H9 (cell line): ENCODE data around the gene PIP5K1C. TPM values are rescaled to one million over a fixed set of nuclear protein-coding genes. Genes with fewer than 3 reads are reported as not detected.

Source experiments
- DNase-seq: peaks from one replicate; pipeline ENCODE4 v3.0.0-alpha.2; 2017
- H2AFZ ChIP-seq: one replicate; pipeline ENCODE4 v1.6.1; 2013; ENCODE audit warnings: mild to moderate bottlenecking, low read length, control low read depth, moderate library complexity
- H2AK5ac ChIP-seq: 2 replicates; pipeline ENCODE4 v1.6.1; 2013; ENCODE audit warnings: low read length, control low read depth, mixed read lengths; ENCODE audit not compliant: insufficient read length
- H2BK120ac ChIP-seq: one replicate; pipeline ENCODE4 v1.6.1; 2013; ENCODE audit warnings: low read depth, mild to moderate bottlenecking, low read length, control low read depth, inconsistent platforms; ENCODE audit not compliant: poor library complexity, severe bottlenecking
- H2BK12ac ChIP-seq: 2 replicates; pipeline ENCODE4 v1.6.1; 2013; ENCODE audit warnings: low read length, control low read depth, mixed read lengths, low read depth; ENCODE audit not compliant: insufficient read length
- H2BK15ac ChIP-seq: 2 replicates; pipeline ENCODE4 v1.6.1; 2013; ENCODE audit warnings: low read depth, low read length, control low read depth
- H2BK20ac ChIP-seq: one replicate; pipeline ENCODE4 v1.6.1; 2013; ENCODE audit warnings: low read depth, mild to moderate bottlenecking, low read length, control low read depth, inconsistent platforms; ENCODE audit not compliant: poor library complexity, severe bottlenecking
- H2BK5ac ChIP-seq: 2 replicates; pipeline ENCODE4 v1.6.1; 2013; ENCODE audit warnings: low read length, control low read depth, mixed read lengths; ENCODE audit not compliant: insufficient read length
- H3K14ac ChIP-seq: 2 replicates; pipeline ENCODE4 v1.6.1; 2013; ENCODE audit warnings: low read length, control low read depth; ENCODE audit not compliant: insufficient read depth
- H3K18ac ChIP-seq: 2 replicates; pipeline ENCODE4 v1.6.1; 2013; ENCODE audit warnings: low read depth, mild to moderate bottlenecking, mixed read lengths, low read length, control low read depth; ENCODE audit not compliant: insufficient read length
- H3K23ac ChIP-seq: 2 replicates; pipeline ENCODE4 v1.6.1; 2013; ENCODE audit warnings: low read length, control low read depth, mixed read lengths, low read depth; ENCODE audit not compliant: insufficient read length
- H3K23me2 ChIP-seq: 2 replicates; pipeline ENCODE4 v1.6.1; 2013; ENCODE audit warnings: low read depth, mild to moderate bottlenecking, mixed read lengths, low read length, control low read depth; ENCODE audit not compliant: insufficient read length, poor library complexity, severe bottlenecking
- H3K27ac ChIP-seq: 2 replicates; pipeline ENCODE4 v1.5.1; 2013; ENCODE audit warnings: low read length, control low read depth, mixed read lengths, low read depth; ENCODE audit not compliant: insufficient read length
- H3K27me3 ChIP-seq: 2 replicates; pipeline ENCODE4 v1.6.1; 2013; ENCODE audit warnings: low read length, control low read depth, inconsistent platforms; ENCODE audit not compliant: insufficient read depth
- H3K4ac ChIP-seq: 2 replicates; pipeline ENCODE4 v1.6.1; 2013; ENCODE audit warnings: low read depth, mild to moderate bottlenecking, control low read depth, inconsistent platforms, low read length, moderate library complexity
- H3K4me1 ChIP-seq: 2 replicates; pipeline ENCODE4 v1.6.1; 2013; ENCODE audit warnings: low read length, control low read depth, inconsistent platforms; ENCODE audit not compliant: insufficient read depth
- H3K4me2 ChIP-seq: 2 replicates; pipeline ENCODE4 v1.6.1; 2013; ENCODE audit warnings: low read length, control low read depth, mixed read lengths; ENCODE audit not compliant: insufficient read length, insufficient read depth
- H3K56ac ChIP-seq: 2 replicates; pipeline ENCODE4 v1.6.1; 2013; ENCODE audit warnings: low read depth, mild to moderate bottlenecking, mixed read lengths, low read length, control low read depth; ENCODE audit not compliant: insufficient read length
- H3K79me1 ChIP-seq: 2 replicates; pipeline ENCODE4 v1.6.1; 2013; ENCODE audit warnings: low read depth, mild to moderate bottlenecking, moderate library complexity, low read length, control low read depth, inconsistent platforms; ENCODE audit not compliant: insufficient read depth, poor library complexity, severe bottlenecking
- H3K79me2 ChIP-seq: 2 replicates; pipeline ENCODE4 v1.6.1; 2013; ENCODE audit warnings: low read length, control low read depth, inconsistent platforms; ENCODE audit not compliant: insufficient read depth
- H3K9ac ChIP-seq: 2 replicates; pipeline ENCODE4 v1.6.1; 2013; ENCODE audit warnings: low read length, control low read depth, mixed read lengths; ENCODE audit not compliant: insufficient read length; ENCODE audit errors: extremely low read depth
- H3K9me3 ChIP-seq: one replicate; pipeline ENCODE4 v1.6.1; 2013; ENCODE audit warnings: low read depth, low read length, inconsistent platforms; ENCODE audit not compliant: control insufficient read depth
- H3T11ph ChIP-seq: one replicate; pipeline ENCODE4 v1.6.1; 2013; ENCODE audit warnings: mild to moderate bottlenecking, low read length, control low read depth, inconsistent platforms
- H4K20me1 ChIP-seq: one replicate; pipeline ENCODE4 v1.6.1; 2013; ENCODE audit not compliant: control insufficient read depth, insufficient read length, insufficient read depth
- H4K5ac ChIP-seq: 2 replicates; pipeline ENCODE4 v1.6.1; 2013; ENCODE audit warnings: low read depth, mild to moderate bottlenecking, mixed read lengths, low read length, control low read depth; ENCODE audit not compliant: insufficient read length
- H4K8ac ChIP-seq: replicated peaks from 2 replicates; pipeline ENCODE4 v1.6.1; 2013; ENCODE audit warnings: low read length, control low read depth, mixed read lengths, low read depth; ENCODE audit not compliant: insufficient read length
- H4K91ac ChIP-seq: 2 replicates; pipeline ENCODE4 v1.6.1; 2013; ENCODE audit warnings: low read depth, mild to moderate bottlenecking, moderate library complexity, mixed read lengths, low read length, control low read depth; ENCODE audit not compliant: insufficient read length
- H3K27ac Mint-ChIP-seq, 3 experiments: 2 replicates in 2 of 3; 3 replicates in 1 of 3; pipeline ENCODE4 v1.8.0; 2020 to 2021; ENCODE audit warnings: mixed read lengths in 3 of 3, mild to moderate bottlenecking in 1 of 3, moderate library complexity in 1 of 3
- H3K27me3 Mint-ChIP-seq: 2 replicates; pipeline ENCODE4 v1.8.0; 2021; ENCODE audit warnings: low read depth, mild to moderate bottlenecking, moderate library complexity, mixed read lengths
- H3K36me3 Mint-ChIP-seq, 3 experiments: 2 replicates in 2 of 3; 3 replicates in 1 of 3; pipeline ENCODE4 v1.8.0; 2020 to 2021; ENCODE audit warnings: low read depth in 3 of 3, mixed read lengths in 3 of 3; ENCODE audit not compliant: insufficient read depth in 1 of 3
- H3K4me1 Mint-ChIP-seq, 2 experiments: 2 replicates each; pipeline ENCODE4 v1.8.0; 2020; ENCODE audit warnings: mixed read lengths in 2 of 2
- H3K4me3 Mint-ChIP-seq, 2 experiments: 2 replicates in 1 of 2; 3 replicates in 1 of 2; pipeline ENCODE4 v1.8.0; 2020 to 2021; ENCODE audit warnings: mild to moderate bottlenecking in 2 of 2, mixed read lengths in 2 of 2, moderate library complexity in 1 of 2
- H3K9me3 Mint-ChIP-seq, 2 experiments: 2 replicates in 1 of 2; 3 replicates in 1 of 2; pipeline ENCODE4 v1.8.0; 2020; ENCODE audit warnings: mild to moderate bottlenecking in 2 of 2, mixed read lengths in 2 of 2, moderate library complexity in 1 of 2
- WGBS: extraction: QIAGEN DNeasy Blood & Tissue Kit; methylation state at CpG from one replicate; pipeline ENCODE4 v1.1.7; 2013; ENCODE audit warnings: missing lambda C conversion rate, low lambda C conversion rate, mixed read lengths; ENCODE audit not compliant: insufficient read length; ENCODE audit errors: extremely low coverage; 5-methylcytosine and 5-hydroxymethylcytosine counted together
- total RNA-seq: library from RNA; stranded (reverse); gene quantifications from 2 replicates; pipeline ENCODE4 v1.2.1, GENCODE V29; 2021
- TF ChIP-seq, protein P1 (sequence below): fragments of 200-600 bp; sonication (generic); conservative IDR thresholded peaks from 3 replicates; pipeline ENCODE4 v1.8.0; 2021; ENCODE audit warnings: antibody characterized with exemption, mild to moderate bottlenecking

PIP5K1C gene
- total RNA-seq, 1 experiment from 2014 or later: 41.7 TPM

DNA sequence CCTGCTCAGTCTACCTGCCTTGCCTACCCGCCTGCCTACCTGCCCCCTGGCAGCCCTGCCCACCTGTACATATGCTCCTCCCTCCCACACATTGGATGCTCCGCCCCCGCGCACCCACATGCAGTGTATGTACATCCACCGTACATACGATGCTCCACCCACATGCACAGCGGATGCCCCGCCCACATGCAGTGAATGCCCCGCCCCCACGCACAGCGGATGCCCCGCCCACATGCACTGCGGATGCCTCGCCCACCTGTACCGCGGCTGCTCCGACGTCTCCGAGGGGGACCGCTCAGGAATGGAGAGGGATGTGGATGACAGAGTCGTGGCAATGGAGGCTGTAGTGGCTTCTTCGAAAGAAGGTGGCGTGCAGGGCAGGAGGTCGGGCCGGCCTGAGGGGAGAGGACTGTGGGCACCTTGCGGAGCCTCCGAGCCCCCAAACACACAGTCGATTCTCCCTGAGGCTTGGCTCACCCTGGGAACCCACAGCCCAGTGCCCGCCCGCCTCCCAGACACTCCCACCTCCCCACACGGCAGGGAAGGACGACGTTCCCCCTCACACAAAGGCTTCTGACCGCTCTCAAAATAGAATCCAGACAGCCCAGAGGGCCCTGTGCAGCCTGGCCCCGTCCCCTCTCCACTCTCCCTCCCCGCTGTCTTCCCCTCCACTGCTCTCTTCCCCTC is 57.1 kb downstream of the PIP5K1C start:
- Mint-ChIP-seq H3K4me1 (no peaks in the 10 kb centered on the region), H3K9me3 (no peaks in the 10 kb centered on the region), H3K27me3 (no peaks in the 10 kb centered on the region), H3K36me3 (peaks cover 10 to 33% (median 30%) of the 10 kb centered on the region in 3 experiments; a peak in 6 of 7 replicates), H3K27ac (no peak overlapping the region; a peak in 1 of 7 replicates), H3K4me3 (no peak overlapping the region; a peak in 1 of 5 replicates)
- no peak overlapping the region for H2BK20ac ChIP-seq
- no peaks in the 10 kb centered on the region for H3K4me1 ChIP-seq
- H2AK5ac ChIP-seq: no peak overlapping the region
- no peak overlapping the region for H4K91ac ChIP-seq
- no peak overlapping the region for H3K18ac ChIP-seq
- DNase-seq: peak; percentile 73
- no peak overlapping the region for H3T11ph ChIP-seq
- H2BK5ac ChIP-seq: no peak overlapping the region
- no peaks in the 10 kb centered on the region for H4K20me1 ChIP-seq
- H3K9ac ChIP-seq: no peak overlapping the region
- TF ChIP-seq, protein P1, sequence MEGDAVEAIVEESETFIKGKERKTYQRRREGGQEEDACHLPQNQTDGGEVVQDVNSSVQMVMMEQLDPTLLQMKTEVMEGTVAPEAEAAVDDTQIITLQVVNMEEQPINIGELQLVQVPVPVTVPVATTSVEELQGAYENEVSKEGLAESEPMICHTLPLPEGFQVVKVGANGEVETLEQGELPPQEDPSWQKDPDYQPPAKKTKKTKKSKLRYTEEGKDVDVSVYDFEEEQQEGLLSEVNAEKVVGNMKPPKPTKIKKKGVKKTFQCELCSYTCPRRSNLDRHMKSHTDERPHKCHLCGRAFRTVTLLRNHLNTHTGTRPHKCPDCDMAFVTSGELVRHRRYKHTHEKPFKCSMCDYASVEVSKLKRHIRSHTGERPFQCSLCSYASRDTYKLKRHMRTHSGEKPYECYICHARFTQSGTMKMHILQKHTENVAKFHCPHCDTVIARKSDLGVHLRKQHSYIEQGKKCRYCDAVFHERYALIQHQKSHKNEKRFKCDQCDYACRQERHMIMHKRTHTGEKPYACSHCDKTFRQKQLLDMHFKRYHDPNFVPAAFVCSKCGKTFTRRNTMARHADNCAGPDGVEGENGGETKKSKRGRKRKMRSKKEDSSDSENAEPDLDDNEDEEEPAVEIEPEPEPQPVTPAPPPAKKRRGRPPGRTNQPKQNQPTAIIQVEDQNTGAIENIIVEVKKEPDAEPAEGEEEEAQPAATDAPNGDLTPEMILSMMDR: no peak
- no peak overlapping the region for H2BK15ac ChIP-seq
- no peak overlapping the region for H3K56ac ChIP-seq
- no peak overlapping the region for H4K5ac ChIP-seq
- no peak overlapping the region for H3K4ac ChIP-seq
- no peaks in the 10 kb centered on the region for H3K27me3 ChIP-seq
- H3K79me2 ChIP-seq: no peaks in the 10 kb centered on the region
- no peaks in the 10 kb centered on the region for H3K23me2 ChIP-seq
- no peak overlapping the region for H2AFZ ChIP-seq
- no peak overlapping the region for H4K8ac ChIP-seq
- H3K27ac ChIP-seq: no peak overlapping the region
- H2BK12ac ChIP-seq: no peak overlapping the region
- H2BK120ac ChIP-seq: no peak overlapping the region
- H3K4me2 ChIP-seq: no peak overlapping the region
- H3K9me3 ChIP-seq: no peaks in the 10 kb centered on the region
- no peak overlapping the region for H3K23ac ChIP-seq
- WGBS: no CpG with 5 or more reads among the region's 36 CpGs
- H3K79me1 ChIP-seq: no peaks in the 10 kb centered on the region
- no peak overlapping the region; the same call in 1 of the 2 replicates for H3K14ac ChIP-seq
